HEK293 (cell line): ENCODE results near the gene HSPA2.

Source experiments
- CTCF ChIA-PET: fragments of 350-600 bp; formaldehyde crosslinking; extraction: SDS; loops from one replicate; lab custom pipeline; 2021; ENCODE audit warnings: antibody characterized with exemption; lab: Yijun Ruan, JAX
- POLR2A ChIA-PET: fragments of 300-600 bp; formaldehyde crosslinking; extraction: SDS; loops from one replicate; lab custom pipeline; 2020; ENCODE audit warnings: antibody characterized with exemption, inconsistent platforms; lab: Yijun Ruan, JAX
- H3K27ac ChIP-seq: fragments of 200-500 bp; sonication (Bioruptor generic); 2 replicates; pipeline ENCODE4 v1.5.1; 2014; ENCODE audit warnings: low read depth, low read length, control low read depth, inconsistent platforms; ENCODE audit errors: extremely low read depth
- H3K36me3 ChIP-seq, 2 experiments: fragments of 200-500 bp in 1 of 2; sonication (Bioruptor generic) in 1 of 2; 1 replicate in 1 of 2; 2 replicates in 1 of 2; pipeline ENCODE4 v1.5.1; 2014 to 2017; ENCODE audit warnings: inconsistent platforms in 2 of 2, low read length in 2 of 2; ENCODE audit not compliant: control insufficient read depth in 2 of 2, insufficient read depth in 1 of 2
- H3K4me1 ChIP-seq: fragments of 200-500 bp; sonication (Bioruptor generic); 2 replicates; pipeline ENCODE4 v1.5.1; 2014; ENCODE audit warnings: mild to moderate bottlenecking, low read length, inconsistent platforms; ENCODE audit not compliant: control insufficient read depth, insufficient read depth
- H3K4me3 ChIP-seq: 2 replicates; pipeline ENCODE4 v1.5.1; 2011; ENCODE audit warnings: low read depth, mild to moderate bottlenecking, control low read depth, low read length, moderate library complexity
- H3K9me3 ChIP-seq: fragments of 200-500 bp; sonication (Bioruptor generic); 2 replicates; pipeline ENCODE4 v1.5.1; 2014; ENCODE audit warnings: low read depth, low read length, inconsistent platforms; ENCODE audit not compliant: control insufficient read depth, insufficient read depth
- EGR2 ChIP-seq: fragments of 450-650 bp; formaldehyde crosslinking; IDR thresholded peaks from 2 replicates; pipeline ENCODE4 v1.5.1; 2016; ENCODE audit warnings: low read depth, missing biosample characterization, missing genetic modification characterization
- GLIS2 ChIP-seq: fragments of 450-650 bp; formaldehyde crosslinking; IDR thresholded peaks from 2 replicates; pipeline ENCODE4 v1.5.1; 2016; ENCODE audit warnings: missing biosample characterization, missing genetic modification characterization
- KLF7 ChIP-seq: fragments of 450-650 bp; formaldehyde crosslinking; IDR thresholded peaks from 2 replicates; pipeline ENCODE4 v1.5.1; 2016; ENCODE audit warnings: missing biosample characterization, missing genetic modification characterization, borderline replicate concordance
- MEIS1 ChIP-seq: sonication (generic); formaldehyde crosslinking; IDR thresholded peaks from 2 replicates; pipeline ENCODE4 v1.8.1; 2022; ENCODE audit warnings: missing genetic modification reagents, mild to moderate bottlenecking, borderline replicate concordance
- PBX3 ChIP-seq: sonication (generic); formaldehyde crosslinking; IDR thresholded peaks from 2 replicates; pipeline ENCODE4 v1.8.1; 2022; ENCODE audit warnings: mild to moderate bottlenecking, moderate library complexity, missing genetic modification reagents
- PRDM10 ChIP-seq: fragments of 450-650 bp; formaldehyde crosslinking; IDR thresholded peaks from 2 replicates; pipeline ENCODE4 v1.5.1; 2016; ENCODE audit warnings: missing biosample characterization, missing genetic modification characterization
- SALL2 ChIP-seq: fragments of 450-650 bp; formaldehyde crosslinking; IDR thresholded peaks from 2 replicates; pipeline ENCODE4 v1.5.0; 2017; ENCODE audit warnings: missing biosample characterization, mild to moderate bottlenecking, missing genetic modification characterization, borderline replicate concordance
- SCRT2 ChIP-seq: fragments of 450-650 bp; formaldehyde crosslinking; IDR thresholded peaks from 2 replicates; pipeline ENCODE4 v1.5.1; 2016; ENCODE audit warnings: missing biosample characterization, missing genetic modification characterization
- SP7 ChIP-seq: fragments of 450-650 bp; formaldehyde crosslinking; IDR thresholded peaks from 2 replicates; pipeline ENCODE4 v1.5.1; 2016; ENCODE audit warnings: missing biosample characterization, missing genetic modification characterization
- WT1 ChIP-seq: fragments of 450-650 bp; formaldehyde crosslinking; IDR thresholded peaks from 2 replicates; pipeline ENCODE4 v1.5.1; 2016; ENCODE audit warnings: missing biosample characterization, missing genetic modification characterization
- YY2 ChIP-seq: fragments of 450-650 bp; formaldehyde crosslinking; IDR thresholded peaks from 2 replicates; pipeline ENCODE4 v1.5.1; 2016; ENCODE audit warnings: missing biosample characterization, missing genetic modification characterization
- ZBTB20 ChIP-seq: fragments of 450-650 bp; formaldehyde crosslinking; IDR thresholded peaks from 2 replicates; pipeline ENCODE4 v1.5.1; 2016; ENCODE audit warnings: missing biosample characterization, missing genetic modification characterization
- ZBTB44 ChIP-seq: fragments of 450-650 bp; IDR thresholded peaks from 2 replicates; pipeline ENCODE4 v1.5.1; 2018; ENCODE audit warnings: missing biosample characterization, mild to moderate bottlenecking, missing genetic modification characterization
- ZBTB48 ChIP-seq: fragments of 450-650 bp; formaldehyde crosslinking; IDR thresholded peaks from 2 replicates; pipeline ENCODE4 v1.5.1; 2016; ENCODE audit warnings: missing biosample characterization, missing genetic modification characterization
- ZNF114 ChIP-seq: fragments of 450-650 bp; formaldehyde crosslinking; IDR thresholded peaks from 2 replicates; pipeline ENCODE4 v1.5.0; 2017; ENCODE audit warnings: missing biosample characterization, missing genetic modification characterization
- ZNF16 ChIP-seq: fragments of 450-650 bp; formaldehyde crosslinking; IDR thresholded peaks from 2 replicates; pipeline ENCODE4 v1.5.1; 2016; ENCODE audit warnings: low read depth, missing biosample characterization, missing genetic modification characterization
- ZNF2 ChIP-seq: fragments of 450-650 bp; formaldehyde crosslinking; IDR thresholded peaks from 2 replicates; pipeline ENCODE4 v1.5.1; 2016; ENCODE audit warnings: missing biosample characterization, missing genetic modification characterization
- ZNF211 ChIP-seq: fragments of 450-650 bp; formaldehyde crosslinking; IDR thresholded peaks from 2 replicates; pipeline ENCODE4 v1.5.1; 2016; ENCODE audit warnings: low read depth, missing biosample characterization, missing genetic modification characterization
- ZNF416 ChIP-seq: fragments of 450-650 bp; formaldehyde crosslinking; IDR thresholded peaks from 2 replicates; pipeline ENCODE4 v1.5.1; 2016; ENCODE audit warnings: missing biosample characterization, missing genetic modification characterization
- ZNF426 ChIP-seq: fragments of 450-650 bp; formaldehyde crosslinking; IDR thresholded peaks from 2 replicates; pipeline ENCODE4 v1.5.1; 2017; ENCODE audit warnings: missing biosample characterization, missing genetic modification characterization, mild to moderate bottlenecking, inconsistent platforms, moderate library complexity
- ZNF530 ChIP-seq: fragments of 450-650 bp; formaldehyde crosslinking; IDR thresholded peaks from 2 replicates; pipeline ENCODE4 v1.5.1; 2016; ENCODE audit warnings: low read depth, missing biosample characterization, missing genetic modification characterization
- ZNF571 ChIP-seq: fragments of 450-650 bp; formaldehyde crosslinking; IDR thresholded peaks from 2 replicates; pipeline ENCODE4 v1.5.0; 2017; ENCODE audit warnings: missing biosample characterization, missing genetic modification characterization
- ZNF664 ChIP-seq: fragments of 450-650 bp; formaldehyde crosslinking; IDR thresholded peaks from 2 replicates; pipeline ENCODE4 v1.5.1; 2016; ENCODE audit warnings: missing biosample characterization, missing genetic modification characterization
- ZNF843 ChIP-seq: fragments of 450-650 bp; formaldehyde crosslinking; IDR thresholded peaks from 2 replicates; pipeline ENCODE4 v1.5.1; 2016; ENCODE audit warnings: missing biosample characterization, missing genetic modification characterization
- TF ChIP-seq, protein P1 (sequence below): fragments of 450-650 bp; formaldehyde crosslinking; IDR thresholded peaks from 2 replicates; pipeline ENCODE4 v1.5.1; 2016; ENCODE audit warnings: missing biosample characterization, missing genetic modification characterization, borderline replicate concordance

Gene HSPA2

GRCh38 chr14:64501411-64502171 lies 39.0 kb upstream of the HSPA2 start (continued):
- TF ChIP-seq PRDM10 (tag by site-specific recombination) (0 out of 2 replicates have a peak, but pooled peaks have one; percentile 15), ZNF530 (tag by site-specific recombination) (no peak), WT1 (peak; percentile 72), SP7 (peak; percentile 76)

DNA sequence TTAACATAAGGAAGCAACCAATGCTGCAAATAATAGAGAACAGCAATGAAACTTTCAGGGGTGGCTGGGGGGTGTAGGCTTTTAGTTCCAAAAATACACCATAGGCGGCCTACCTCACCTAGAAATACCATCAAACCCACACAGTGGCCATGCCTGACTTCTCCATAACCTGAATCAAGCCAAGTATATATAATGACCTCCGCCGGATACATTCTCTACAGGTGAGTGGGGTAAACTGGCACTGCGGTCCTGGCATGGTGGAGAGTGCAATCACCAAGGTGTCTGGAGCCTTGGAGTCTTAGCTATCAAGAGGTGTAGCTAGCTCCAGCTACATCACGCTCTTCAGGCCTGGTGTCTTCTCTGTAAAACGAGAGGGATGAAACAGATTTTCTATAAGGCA lies 38.1 kb upstream of the HSPA2 start:
- POLR2A ChIA-PET: interaction anchor here (1.3 to 5.2 kb wide), 6 partner anchors 9 to 164 kb away, joined by 3 to 54 read pairs (median 4); partner anchors contain the start of gene HSPA2
- Histone ChIP-seq H3K4me3 (peak overlapping the region; percentile 62), H3K4me1 (peaks cover 20% of the 10 kb centered on the region)
- TF ChIP-seq EGR2 (tag by site-specific recombination): no peak
- TF ChIP-seq ZNF843 (tag by site-specific recombination): no peak
- TF ChIP-seq YY2 (tag by site-specific recombination): no peak
- TF ChIP-seq ZBTB20: no peak
- TF ChIP-seq ZNF416: no peak
- TF ChIP-seq, protein P1, sequence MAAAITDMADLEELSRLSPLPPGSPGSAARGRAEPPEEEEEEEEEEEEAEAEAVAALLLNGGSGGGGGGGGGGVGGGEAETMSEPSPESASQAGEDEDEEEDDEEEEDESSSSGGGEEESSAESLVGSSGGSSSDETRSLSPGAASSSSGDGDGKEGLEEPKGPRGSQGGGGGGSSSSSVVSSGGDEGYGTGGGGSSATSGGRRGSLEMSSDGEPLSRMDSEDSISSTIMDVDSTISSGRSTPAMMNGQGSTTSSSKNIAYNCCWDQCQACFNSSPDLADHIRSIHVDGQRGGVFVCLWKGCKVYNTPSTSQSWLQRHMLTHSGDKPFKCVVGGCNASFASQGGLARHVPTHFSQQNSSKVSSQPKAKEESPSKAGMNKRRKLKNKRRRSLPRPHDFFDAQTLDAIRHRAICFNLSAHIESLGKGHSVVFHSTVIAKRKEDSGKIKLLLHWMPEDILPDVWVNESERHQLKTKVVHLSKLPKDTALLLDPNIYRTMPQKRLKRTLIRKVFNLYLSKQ: no peak
- TF ChIP-seq ZNF571 (tag by site-specific recombination): no peak
- TF ChIP-seq ZNF426 (tag by site-specific recombination): no peak
- no peak for TF ChIP-seq SALL2 (tag by site-specific recombination)
- no peak for TF ChIP-seq ZNF664 (tag by site-specific recombination)
- no peak for TF ChIP-seq ZNF114 (tag by site-specific recombination)
- no peak for TF ChIP-seq KLF7 (tag by site-specific recombination)
- no peak for TF ChIP-seq ZBTB48 (tag by site-specific recombination)
- no peak for TF ChIP-seq ZNF16 (tag by site-specific recombination)
- TF ChIP-seq, all 188 proteins: peak for 0
- Histone ChIP-seq H3K27ac (peak overlapping the region; percentile 99), H3K9me3 (no peaks in the 10 kb centered on the region), H3K36me3 (peaks cover 7 to 11% of the 10 kb centered on the region in 2 experiments; a peak in 2 of 3 replicates)
- CTCF ChIA-PET: interaction anchor here (1.0 kb wide), 3 partner anchors 30 to 134 kb away, joined by 3 to 4 read pairs (median 3); no protein-coding TSS in a partner anchor

- H3K4me1 ChIP-seq: peaks cover 23% of the 10 kb centered on the region
- H3K9me3 ChIP-seq: no peaks in the 10 kb centered on the region
- peak overlapping the region; percentile 99 for H3K27ac ChIP-seq
- POLR2A ChIA-PET: interaction anchor here (0.7 to 5.2 kb wide), 5 partner anchors 10 to 377 kb away, joined by 3 to 54 read pairs (median 9); partner anchors contain the start of genes HSPA2, MTHFD1 and SPTB
- peak overlapping the region; percentile 62 for H3K4me3 ChIP-seq
- CTCF ChIA-PET: interaction anchor here (1.0 kb wide), 3 partner anchors 29 to 134 kb away, joined by 3 to 4 read pairs (median 3); no protein-coding TSS in a partner anchor
- peaks cover 2 to 11% of the 10 kb centered on the region in 2 experiments; a peak in 2 of 3 replicates for H3K36me3 ChIP-seq
- TF ChIP-seq GLIS2 (tag by site-specific recombination) (peak; percentile 77; the same call in 1 of the 2 replicates), WT1 (no peak; the same call in 1 of the 2 replicates), MEIS1 (CRISPR knock-in tag) (no peak), ZBTB20 (no peak), SCRT2 (tag by site-specific recombination) (peak; percentile 54; the same call in 1 of the 2 replicates), PBX3 (no peak), ZNF211 (tag by site-specific recombination) (no peak), ZBTB44 (tag by site-specific recombination) (no peak), ZNF2 (peak; percentile 60; the same call in 1 of the 2 replicates)
These were observed 37.6 kb upstream of the HSPA2 start for GRCh38 chr14:64502887-64503433.
